Panc1 (cell line): ENCODE measurements around the gene OMP. TPM values are rescaled to one million over a fixed set of nuclear protein-coding genes. Genes with fewer than 3 reads are reported as not detected.

Source experiments
- ATAC-seq: fragments of 200-7000 bp; cut with Tn5 transposase; 2 replicates; pipeline ENCODE4 v1.9.1; 2020; ENCODE audit warnings: mild to moderate bottlenecking, moderate library complexity
- BruUV-seq: library from RNA; stranded (reverse); fragments of 400-500 nt; replicated peaks from 2 replicates; lab custom pipeline; 2021; lab: Mats Ljungman, UMichigan
- CTCF ChIA-PET: fragments of 300-600 bp; sonication (Branson Sonifier 250); formaldehyde crosslinking; loops from one replicate; lab custom pipeline; 2022; ENCODE audit warnings: antibody characterized with exemption; lab: Charles Lee
- POLR2A ChIA-PET: fragments of 300-600 bp; sonication (Branson Sonifier 250); formaldehyde crosslinking; loops from one replicate; lab custom pipeline; 2022; ENCODE audit warnings: antibody characterized with exemption; lab: Charles Lee
- DNase-seq: peaks from one replicate; pipeline ENCODE4 v3.0.0-alpha.2; 2010; ENCODE audit warnings: low read depth, low spot score
- H3K27ac ChIP-seq: 2 replicates; pipeline ENCODE4 v1.5.1; 2011; ENCODE audit warnings: mild to moderate bottlenecking, low read length, inconsistent platforms
- H3K27me3 ChIP-seq: fragments of 200-500 bp; sonication (Bioruptor generic); 2 replicates; pipeline ENCODE4 v1.6.0; 2014; ENCODE audit warnings: low read length, inconsistent platforms; ENCODE audit not compliant: control insufficient read depth, insufficient read depth
- H3K36me3 ChIP-seq: fragments of 200-500 bp; sonication (Bioruptor generic); 2 replicates; pipeline ENCODE4 v1.5.1; 2014; ENCODE audit warnings: inconsistent platforms, mild to moderate bottlenecking, low read length, moderate library complexity; ENCODE audit not compliant: control insufficient read depth, insufficient read depth
- H3K4me1 ChIP-seq: 2 replicates; pipeline ENCODE4 v1.5.1; 2011; ENCODE audit warnings: inconsistent platforms, mild to moderate bottlenecking, low read length, moderate library complexity; ENCODE audit not compliant: control insufficient read depth, insufficient read depth
- H3K4me3 ChIP-seq, 2 experiments: 2 replicates each; pipeline ENCODE4 v1.5.1; 2011 to 2012; ENCODE audit warnings: low read depth in 2 of 2, low read length in 2 of 2, mild to moderate bottlenecking in 2 of 2, inconsistent platforms in 1 of 2, moderate library complexity in 1 of 2
- H3K9me3 ChIP-seq: fragments of 200-500 bp; sonication (Bioruptor generic); 2 replicates; pipeline ENCODE4 v1.5.1; 2014; ENCODE audit warnings: low read depth, mild to moderate bottlenecking, inconsistent platforms, low read length, moderate library complexity; ENCODE audit not compliant: control insufficient read depth, insufficient read depth
- POLR2AphosphoS5 ChIP-seq: IDR thresholded peaks from 2 replicates; pipeline ENCODE4 v1.6.1; 2012; ENCODE audit warnings: mild to moderate bottlenecking, low read depth, low read length, moderate library complexity
- SIN3A ChIP-seq: IDR thresholded peaks from 2 replicates; pipeline ENCODE4 v1.6.1; 2012; ENCODE audit warnings: low read depth, mild to moderate bottlenecking, low read length, moderate library complexity, borderline replicate concordance; ENCODE audit not compliant: insufficient read depth
- TCF7L2 ChIP-seq: IDR thresholded peaks from 2 replicates; pipeline ENCODE4 v1.6.1; 2011; ENCODE audit warnings: mild to moderate bottlenecking, low read depth, low read length, inconsistent platforms
- in situ Hi-C: cut with HindIII; loops from 2 replicates; pipeline ENCODE4 v1.10.0; 2016; ENCODE audit warnings: low sequenced_read_pairs, low pct_unique_long_range_greater_than_20kb
- intact Hi-C: fragments of 100-400 bp; cut with micrococcal nuclease; formaldehyde crosslinking; loops from one replicate; pipeline ENCODE4 v1.10.0; 2022; ENCODE audit not compliant: unreplicated experiment
- total RNA-seq: library from RNA; stranded (reverse); gene quantifications from one replicate; pipeline ENCODE4 v1.2.1, GENCODE V29; 2021; ENCODE audit not compliant: unreplicated experiment
- TF ChIP-seq, protein P1 (sequence below): fragments of 450-650 bp; IDR thresholded peaks from 2 replicates; pipeline ENCODE4 v1.5.1; 2017; ENCODE audit warnings: mild to moderate bottlenecking
- TF ChIP-seq, protein P2 (sequence below), 2 experiments: IDR thresholded peaks; 2 replicates each; pipeline ENCODE4 v1.6.1; 2011 to 2012; ENCODE audit warnings: low read depth in 2 of 2, control low read depth in 1 of 2, low read length in 1 of 2, mild to moderate bottlenecking in 1 of 2, moderate library complexity in 1 of 2; ENCODE audit not compliant: insufficient read depth in 1 of 2

The OMP gene
- total RNA-seq, 1 experiment from 2014 or later, result 1.5 TPM

DNA sequence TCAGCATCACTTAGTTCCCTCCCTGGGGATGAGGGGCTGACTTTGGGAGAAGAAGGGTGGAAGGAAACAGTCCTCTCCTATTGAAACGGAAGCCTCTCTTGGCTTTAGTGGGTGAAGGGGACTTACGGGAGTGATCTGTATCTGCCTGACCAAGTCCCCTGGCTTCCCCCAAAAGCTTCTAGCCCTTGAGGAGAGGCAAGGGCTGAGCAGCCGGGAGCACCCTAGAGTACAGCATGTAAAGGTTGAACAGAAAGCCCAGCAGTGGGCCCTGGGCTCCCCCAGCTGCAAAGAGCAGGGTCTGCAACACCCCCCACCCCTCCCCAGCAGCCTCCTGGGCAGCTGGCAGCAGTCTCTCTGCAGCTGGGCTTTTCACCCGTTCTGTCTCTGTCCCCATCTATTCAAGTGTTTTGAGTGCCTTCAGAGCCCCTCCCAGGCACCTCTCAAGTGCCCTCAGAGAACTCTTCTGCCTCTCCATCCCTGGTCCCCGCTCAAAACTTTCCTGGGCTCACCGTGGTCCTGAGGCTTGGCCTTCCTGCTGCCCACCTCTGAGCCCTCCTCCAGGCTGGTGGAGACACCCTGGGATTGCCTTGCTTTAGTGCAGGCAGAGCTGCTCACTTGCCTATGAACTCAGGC, 33.2 kb upstream of the OMP start:
- DNase-seq (no peak), ATAC-seq (no peak)
- BruUV-seq, result no TSS peak
- Histone ChIP-seq H3K9me3 (no peaks in the 10 kb centered on the region), H3K4me3 (no peak overlapping the region), H3K27ac (no peak overlapping the region), H3K4me1 (peaks cover 16% of the 10 kb centered on the region), H3K27me3 (no peaks in the 10 kb centered on the region), H3K36me3 (no peaks in the 10 kb centered on the region)
- ChIA-PET POLR2A (no interaction called here), CTCF (no interaction called here)
- in situ Hi-C loops (loop anchor here (10.0 kb wide), 1 partner anchor 75 kb away; no protein-coding TSS in a partner anchor), intact Hi-C loops (no loop called here)
- TF ChIP-seq, protein P1, sequence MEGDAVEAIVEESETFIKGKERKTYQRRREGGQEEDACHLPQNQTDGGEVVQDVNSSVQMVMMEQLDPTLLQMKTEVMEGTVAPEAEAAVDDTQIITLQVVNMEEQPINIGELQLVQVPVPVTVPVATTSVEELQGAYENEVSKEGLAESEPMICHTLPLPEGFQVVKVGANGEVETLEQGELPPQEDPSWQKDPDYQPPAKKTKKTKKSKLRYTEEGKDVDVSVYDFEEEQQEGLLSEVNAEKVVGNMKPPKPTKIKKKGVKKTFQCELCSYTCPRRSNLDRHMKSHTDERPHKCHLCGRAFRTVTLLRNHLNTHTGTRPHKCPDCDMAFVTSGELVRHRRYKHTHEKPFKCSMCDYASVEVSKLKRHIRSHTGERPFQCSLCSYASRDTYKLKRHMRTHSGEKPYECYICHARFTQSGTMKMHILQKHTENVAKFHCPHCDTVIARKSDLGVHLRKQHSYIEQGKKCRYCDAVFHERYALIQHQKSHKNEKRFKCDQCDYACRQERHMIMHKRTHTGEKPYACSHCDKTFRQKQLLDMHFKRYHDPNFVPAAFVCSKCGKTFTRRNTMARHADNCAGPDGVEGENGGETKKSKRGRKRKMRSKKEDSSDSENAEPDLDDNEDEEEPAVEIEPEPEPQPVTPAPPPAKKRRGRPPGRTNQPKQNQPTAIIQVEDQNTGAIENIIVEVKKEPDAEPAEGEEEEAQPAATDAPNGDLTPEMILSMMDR, result no peak
- no peak for TF ChIP-seq TCF7L2
- TF ChIP-seq, protein P2, sequence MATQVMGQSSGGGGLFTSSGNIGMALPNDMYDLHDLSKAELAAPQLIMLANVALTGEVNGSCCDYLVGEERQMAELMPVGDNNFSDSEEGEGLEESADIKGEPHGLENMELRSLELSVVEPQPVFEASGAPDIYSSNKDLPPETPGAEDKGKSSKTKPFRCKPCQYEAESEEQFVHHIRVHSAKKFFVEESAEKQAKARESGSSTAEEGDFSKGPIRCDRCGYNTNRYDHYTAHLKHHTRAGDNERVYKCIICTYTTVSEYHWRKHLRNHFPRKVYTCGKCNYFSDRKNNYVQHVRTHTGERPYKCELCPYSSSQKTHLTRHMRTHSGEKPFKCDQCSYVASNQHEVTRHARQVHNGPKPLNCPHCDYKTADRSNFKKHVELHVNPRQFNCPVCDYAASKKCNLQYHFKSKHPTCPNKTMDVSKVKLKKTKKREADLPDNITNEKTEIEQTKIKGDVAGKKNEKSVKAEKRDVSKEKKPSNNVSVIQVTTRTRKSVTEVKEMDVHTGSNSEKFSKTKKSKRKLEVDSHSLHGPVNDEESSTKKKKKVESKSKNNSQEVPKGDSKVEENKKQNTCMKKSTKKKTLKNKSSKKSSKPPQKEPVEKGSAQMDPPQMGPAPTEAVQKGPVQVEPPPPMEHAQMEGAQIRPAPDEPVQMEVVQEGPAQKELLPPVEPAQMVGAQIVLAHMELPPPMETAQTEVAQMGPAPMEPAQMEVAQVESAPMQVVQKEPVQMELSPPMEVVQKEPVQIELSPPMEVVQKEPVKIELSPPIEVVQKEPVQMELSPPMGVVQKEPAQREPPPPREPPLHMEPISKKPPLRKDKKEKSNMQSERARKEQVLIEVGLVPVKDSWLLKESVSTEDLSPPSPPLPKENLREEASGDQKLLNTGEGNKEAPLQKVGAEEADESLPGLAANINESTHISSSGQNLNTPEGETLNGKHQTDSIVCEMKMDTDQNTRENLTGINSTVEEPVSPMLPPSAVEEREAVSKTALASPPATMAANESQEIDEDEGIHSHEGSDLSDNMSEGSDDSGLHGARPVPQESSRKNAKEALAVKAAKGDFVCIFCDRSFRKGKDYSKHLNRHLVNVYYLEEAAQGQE (IDR thresholded peaks at IDR 0.05; ENCODE audit: insufficient read depth in 1 of 2, low read depth in 2 of 2, low read length in 1 of 2), result no peak
- TF ChIP-seq SIN3A, result no peak
- TF ChIP-seq POLR2AphosphoS5, result no peak

DNA sequence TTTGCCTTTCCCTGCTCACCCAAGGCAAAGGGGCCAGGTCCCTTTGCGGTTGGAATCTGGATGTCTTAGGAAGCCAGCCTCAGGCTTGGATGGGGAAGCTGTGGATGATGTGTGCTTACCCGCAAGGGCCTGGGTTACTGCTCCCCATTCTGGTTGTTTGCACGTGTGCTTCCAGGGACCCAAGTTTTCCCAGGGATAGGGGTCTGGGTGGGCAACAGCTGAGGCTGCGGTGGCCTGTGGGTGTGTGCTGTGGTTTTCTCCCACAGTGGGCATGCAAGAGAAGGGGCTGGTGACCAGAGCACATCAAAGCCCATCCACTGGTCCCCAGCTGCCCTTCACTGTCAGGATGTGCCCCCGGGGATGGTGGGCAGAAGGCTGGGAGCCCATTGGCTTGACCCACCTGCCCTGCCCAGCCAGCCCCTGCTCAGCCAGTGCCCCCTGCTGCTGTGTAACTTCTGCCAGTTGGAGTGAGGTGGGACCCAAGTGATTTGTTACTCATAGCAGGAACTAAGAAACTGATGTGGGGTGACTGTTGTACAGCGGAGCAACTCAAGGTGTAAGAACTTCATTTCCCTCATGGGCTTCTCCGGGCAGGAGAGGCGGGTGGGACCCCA, 32.6 kb upstream of the OMP start:
- no peaks in the 10 kb centered on the region for H3K36me3 ChIP-seq
- no peaks in the 10 kb centered on the region for H3K9me3 ChIP-seq
- ATAC-seq (no peak), DNase-seq (no peak)
- no TSS peak for BruUV-seq
- H3K4me3 ChIP-seq, result no peak overlapping the region
- H3K27ac ChIP-seq, result no peak overlapping the region
- in situ Hi-C loops (loop anchor here (10.0 kb wide), 1 partner anchor 75 kb away; no protein-coding TSS in a partner anchor), intact Hi-C loops (no loop called here)
- TF ChIP-seq, protein P1, result no peak
- no peak for TF ChIP-seq SIN3A
- TF ChIP-seq TCF7L2, result no peak
- no peak for TF ChIP-seq POLR2AphosphoS5
- TF ChIP-seq, protein P2 (IDR thresholded peaks at IDR 0.05; ENCODE audit: insufficient read depth in 1 of 2, low read depth in 2 of 2, low read length in 1 of 2), result no peak
- no peaks in the 10 kb centered on the region for H3K27me3 ChIP-seq
- ChIA-PET CTCF (no interaction called here), POLR2A (no interaction called here)
- H3K4me1 ChIP-seq, result peaks cover 16% of the 10 kb centered on the region
